Activated T-cell treated with anti-CD3 and anti-CD28 coated beads for 1 hour (primary cell): ENCODE measurements around the gene C22orf15.
"Not testable (repeated sequence)": the region's sequence is repeated elsewhere in the genome, so short reads cannot be mapped to it uniquely, and the experiment has no call there.

Experiments used
- DNase-seq: peaks from one replicate; pipeline ENCODE4 v3.0.0-alpha.2; 2020; ENCODE audit warnings: low read depth

C22orf15 gene, protein sequence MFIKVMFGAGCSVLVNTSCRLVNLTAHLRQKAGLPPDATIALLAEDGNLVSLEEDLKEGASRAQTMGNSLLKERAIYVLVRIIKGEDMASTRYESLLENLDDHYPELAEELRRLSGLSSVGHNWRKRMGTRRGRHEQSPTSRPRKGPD

DNA sequence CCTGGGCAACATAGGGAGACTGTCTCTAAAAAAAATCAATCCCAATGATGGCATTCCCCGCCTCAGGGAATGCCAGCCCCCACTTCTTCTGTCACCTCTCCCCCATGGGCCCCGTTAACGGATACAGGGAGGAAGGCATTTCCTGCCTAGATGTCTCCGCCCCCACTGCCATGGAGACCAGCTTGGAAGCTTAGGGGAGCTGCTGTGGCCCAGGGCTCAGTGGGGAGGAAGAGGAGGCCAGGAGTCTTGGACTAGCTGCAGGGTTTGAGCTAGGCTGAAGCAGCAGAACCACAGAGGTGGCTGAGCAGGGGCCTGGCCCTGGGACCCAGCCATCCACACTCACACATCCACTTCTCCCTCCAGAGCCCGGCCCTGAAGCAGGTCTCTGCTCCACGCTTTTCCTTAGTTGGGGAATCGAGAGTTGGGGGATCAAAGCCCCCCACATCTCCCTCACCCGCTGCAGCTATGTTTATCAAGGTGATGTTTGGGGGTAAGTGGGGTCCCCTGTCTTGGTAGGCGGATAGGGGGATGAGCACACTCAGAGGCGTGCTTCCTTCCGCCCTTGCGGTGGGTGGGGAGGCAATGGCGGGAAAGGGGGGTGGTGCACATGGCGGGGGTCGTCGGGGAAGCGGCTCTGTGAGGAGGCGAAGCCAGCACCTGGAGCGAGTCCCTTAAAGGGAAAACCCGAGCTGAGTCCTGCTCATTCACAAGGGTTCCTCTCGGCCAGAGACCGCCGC, at the start of gene C22orf15:
Gene C22orf15, plus strand, starts transcription at position 149 of the 737 bp plus-strand sequence. Its CDS starts 317 bp downstream, at position 466.
- DNase-seq = no peak

DNA sequence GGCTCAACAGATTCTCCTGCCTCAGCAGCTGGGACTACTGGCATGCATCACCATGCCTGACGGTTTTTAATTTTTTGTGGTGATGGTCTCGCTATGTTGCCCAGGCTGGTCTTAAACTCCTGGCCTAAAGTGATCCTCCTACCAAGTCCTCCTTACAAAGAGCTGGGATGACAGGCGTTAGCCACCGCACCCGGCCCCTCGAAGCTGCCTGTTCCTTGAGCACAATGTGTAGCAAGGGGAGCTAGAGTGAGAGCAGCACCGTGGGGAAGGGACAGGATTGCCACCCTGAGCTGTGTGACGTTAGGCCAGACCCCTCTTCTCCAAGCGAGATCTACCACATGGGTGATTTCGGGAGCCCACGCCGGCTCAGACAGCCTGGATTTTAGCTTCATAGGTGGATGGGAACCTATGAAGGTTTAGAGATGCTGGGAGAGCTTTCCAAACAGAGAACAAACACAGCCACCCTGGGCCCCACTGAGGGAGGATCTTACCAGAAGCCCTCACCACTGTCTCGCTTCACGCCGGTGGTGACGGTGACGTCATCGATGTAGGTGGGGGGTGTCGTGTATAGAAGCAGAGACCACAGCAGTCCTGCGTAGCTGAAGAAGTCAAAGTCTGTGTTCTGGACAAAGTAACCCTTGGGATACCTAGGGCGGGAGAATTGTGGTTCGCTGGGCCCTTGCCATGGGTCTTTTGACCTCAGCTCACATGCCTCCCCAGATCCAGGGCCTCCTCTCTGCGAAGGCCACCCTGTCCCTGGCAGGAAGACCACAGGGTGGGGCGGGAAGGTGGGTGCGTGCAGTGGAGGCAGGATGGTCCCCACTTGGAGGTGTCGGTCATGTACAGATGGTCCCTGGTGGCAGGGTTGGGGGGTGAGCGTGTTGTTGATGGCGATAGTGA, 48.8 kb upstream of the C22orf15 start:
- DNase-seq = no peak

DNA sequence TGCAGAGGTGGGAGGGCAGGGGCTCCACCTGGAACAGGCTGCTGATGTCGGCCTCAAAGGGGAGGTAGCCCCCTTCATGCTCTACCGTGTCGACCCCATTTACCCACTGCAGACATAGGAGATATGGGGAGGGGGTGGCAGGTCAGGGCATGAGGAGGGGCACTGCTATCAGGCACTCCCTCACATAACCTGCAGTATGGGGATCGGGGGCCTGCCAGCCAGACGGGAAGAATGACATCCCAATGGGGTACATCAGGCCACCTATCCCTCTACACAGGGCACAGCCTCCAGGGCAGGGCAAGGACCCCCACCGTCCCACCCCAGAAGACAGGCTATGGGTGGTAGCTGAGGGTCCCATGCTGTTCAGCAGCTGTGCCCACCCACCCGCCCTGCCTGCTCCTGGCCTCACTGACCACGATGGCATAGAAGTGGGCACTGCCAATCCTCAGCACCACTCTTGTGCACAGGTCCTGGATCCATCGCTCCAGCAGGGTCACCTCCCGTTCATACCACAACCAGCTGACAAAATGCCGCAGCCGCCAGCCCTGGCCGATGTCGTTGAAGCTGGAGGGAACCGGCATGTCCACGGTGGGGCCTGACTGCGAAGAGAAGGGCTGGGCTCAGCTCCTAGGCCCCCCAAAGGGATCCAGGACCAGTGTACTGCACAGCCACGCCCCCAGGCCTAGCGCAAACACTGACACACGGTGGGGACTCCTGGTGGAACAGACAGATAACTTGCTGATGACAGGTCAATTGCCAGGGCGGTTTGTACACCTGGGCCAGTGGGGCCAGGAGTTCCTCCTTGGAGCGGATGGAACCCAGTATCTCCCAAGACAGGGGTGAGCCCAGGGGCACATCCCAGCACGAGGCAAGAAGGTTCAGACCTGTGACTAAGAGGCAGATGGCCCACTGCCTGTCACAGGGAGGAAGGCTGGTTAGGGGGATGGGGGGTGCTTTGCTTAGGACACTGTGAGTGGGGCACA, 47.9 kb upstream of the C22orf15 start:
- DNase-seq = no peak

DNA sequence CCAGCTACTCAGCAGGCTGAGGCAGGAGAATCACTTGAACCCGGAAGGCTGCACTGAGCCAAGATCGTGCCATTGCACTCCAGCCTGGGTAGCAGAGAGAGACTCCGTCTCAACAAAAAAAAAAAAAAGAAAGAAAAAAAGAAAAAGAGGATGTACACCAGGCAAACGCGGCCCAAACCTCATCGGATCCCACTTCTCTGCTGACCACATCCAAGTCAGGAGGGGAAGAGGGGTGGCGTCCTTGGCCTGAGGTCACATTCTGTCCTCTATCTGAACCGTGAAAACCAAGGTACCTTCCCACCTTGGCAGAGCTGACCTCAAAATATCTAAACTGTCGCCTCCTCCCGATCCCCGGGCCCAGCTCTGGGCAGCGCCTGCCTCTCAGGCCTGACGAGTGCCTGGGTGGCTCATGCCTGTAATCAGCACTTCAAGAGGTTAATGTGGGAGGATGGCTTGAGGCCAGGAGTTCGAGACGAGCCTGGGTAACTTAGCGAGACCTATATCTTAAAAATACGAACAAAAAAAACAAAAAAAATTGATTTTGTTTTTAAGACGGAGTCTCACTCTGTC, 46.9 kb upstream of the C22orf15 start:
- no peak for DNase-seq

DNA sequence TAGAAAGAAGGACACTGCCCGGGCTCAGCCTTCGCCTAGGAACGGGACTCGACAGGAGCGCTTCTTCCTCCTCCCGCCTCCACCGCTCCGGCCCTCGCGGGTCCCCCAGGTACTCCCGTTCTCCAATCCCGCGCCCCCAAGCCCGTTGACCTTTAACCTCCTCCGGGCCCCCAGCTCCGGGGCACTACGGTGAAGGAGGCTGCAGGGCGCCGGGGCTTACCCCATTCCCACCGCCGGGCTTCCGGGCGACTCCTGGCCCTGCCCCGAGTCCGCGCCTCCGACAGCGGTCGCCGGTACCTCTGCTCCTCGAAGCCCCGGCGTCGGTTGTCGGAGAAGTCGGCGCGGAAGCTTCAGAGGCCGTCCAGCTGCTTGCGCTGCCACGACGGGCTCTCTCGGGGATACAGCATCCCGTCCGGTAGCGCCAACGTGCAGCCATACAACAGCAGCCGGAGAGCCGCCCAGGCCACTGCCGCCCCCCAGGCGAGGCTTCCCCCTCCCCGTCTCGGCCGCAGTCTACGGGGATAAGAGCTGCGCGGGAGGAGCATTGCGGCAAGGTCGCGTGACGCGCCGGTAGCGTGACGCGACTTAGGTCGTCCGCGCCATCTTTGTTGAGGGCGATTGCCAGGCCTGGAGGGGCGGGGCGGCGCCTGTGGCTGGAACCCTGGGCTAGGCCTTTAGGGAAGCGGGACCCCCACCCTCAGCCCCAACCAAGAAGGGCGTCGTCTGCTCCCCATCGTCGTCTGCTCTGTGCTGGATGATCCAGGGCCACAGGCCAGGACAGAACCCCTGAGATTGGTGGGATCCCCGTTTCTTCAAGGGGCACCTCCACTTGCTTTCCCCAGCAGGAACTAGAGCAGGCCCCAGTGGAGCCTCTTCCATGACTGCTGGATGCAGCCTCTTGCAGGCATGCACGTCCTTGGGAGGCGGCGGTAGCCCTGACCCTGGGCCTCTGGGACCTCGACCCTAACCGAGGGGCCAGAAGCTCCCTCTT, 45.7 kb upstream of the C22orf15 start:
- DNase-seq = peak; percentile 70

DNA sequence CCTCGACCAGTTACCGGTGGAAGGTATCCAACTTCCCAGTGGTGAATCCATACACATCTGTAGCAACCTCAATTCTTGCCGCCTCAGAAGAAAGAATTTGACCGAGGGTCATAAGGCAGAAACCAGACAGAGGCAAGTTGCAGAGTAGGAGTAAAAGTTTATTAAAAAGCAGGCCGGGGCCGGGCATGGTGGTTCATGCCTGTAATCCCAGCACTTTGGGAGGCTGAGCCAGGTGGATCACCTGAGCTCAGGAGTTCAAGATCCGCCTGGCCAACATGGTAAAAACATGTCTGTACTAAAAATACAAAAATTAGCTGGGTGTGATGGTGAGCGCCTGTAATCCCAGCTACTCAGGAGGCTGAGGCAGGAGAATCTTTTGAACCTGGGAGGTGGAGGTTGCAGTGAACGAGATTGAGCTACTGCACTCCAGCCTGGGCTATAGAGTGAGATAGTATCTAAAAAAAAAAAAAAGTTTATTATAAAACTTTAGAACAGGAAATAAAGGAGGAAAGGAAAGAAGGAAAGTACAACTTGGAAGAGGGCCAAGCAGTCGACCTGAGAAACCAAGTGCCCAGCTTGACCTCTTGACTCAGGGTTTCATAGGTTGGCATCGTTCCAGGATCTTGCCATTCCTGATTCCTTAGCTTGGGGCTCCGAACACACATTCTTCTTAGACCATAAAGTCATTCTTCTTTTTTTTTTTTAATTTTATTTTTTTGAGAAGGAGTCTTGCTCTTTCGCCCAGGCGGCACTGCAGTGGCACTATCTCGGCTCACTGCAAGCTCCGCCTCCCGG, 44.2 kb upstream of the C22orf15 start:
- DNase-seq = no peak

DNA sequence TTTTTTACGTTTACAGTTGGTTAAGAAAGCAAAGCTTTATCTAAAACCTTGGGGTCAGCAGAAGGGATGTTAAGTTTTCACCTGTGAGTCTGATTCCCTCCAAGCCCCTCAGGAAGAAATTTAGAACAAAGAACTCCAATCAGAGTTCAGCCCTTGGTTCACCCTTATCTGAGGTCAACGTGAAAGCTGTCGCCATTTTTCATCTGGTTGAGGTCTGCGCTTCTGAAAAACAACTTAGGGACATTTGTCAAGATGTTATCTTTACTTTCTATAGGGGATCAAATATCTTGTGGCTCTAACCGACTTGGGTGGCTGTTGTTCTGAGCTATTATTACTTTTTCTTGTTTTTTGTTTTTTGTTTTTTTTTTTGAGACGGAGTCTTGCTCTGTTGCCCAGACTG, 41.9 kb upstream of the C22orf15 start:
- DNase-seq = no peak

DNA sequence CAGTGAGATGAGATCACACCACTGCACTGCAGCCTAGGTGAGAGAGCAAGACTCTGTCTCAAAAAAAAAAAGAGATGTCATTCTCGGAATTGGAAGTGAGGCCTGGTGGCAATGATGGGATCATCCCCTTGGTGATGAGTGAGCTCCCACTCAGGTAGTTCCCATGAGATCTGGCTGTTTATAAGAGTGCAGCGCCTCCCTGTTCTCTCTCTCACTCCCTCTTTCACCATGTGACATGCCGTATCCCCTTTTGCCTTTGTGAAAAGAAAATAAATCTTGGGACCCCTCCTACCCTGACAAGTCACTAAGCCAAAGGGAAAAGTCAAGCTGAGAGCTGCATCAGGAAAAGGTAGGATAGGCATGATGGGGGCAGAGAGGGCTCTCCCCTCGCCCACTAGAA, 40.6 kb upstream of the C22orf15 start:
- no peak for DNase-seq

DNA sequence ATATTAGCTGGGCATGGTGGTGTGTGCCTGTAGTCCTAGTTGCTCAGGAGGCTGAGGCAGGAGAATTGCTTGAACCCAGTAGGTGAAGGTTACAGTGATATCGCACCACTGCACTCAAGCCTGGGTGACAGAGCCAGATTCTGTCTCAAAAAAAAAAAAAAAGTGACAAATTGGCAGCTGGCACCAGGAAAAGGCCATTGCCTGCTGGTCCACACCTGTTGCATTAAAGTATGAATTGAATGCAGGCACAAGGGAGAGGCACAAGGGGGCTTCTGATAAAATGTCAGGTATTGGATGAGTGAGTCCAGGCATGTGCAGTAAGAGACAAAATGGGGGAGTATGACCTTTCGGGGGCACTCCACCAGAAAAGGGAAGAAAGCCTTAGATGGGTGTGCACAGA, 40.1 kb upstream of the C22orf15 start:
- no peak for DNase-seq

DNA sequence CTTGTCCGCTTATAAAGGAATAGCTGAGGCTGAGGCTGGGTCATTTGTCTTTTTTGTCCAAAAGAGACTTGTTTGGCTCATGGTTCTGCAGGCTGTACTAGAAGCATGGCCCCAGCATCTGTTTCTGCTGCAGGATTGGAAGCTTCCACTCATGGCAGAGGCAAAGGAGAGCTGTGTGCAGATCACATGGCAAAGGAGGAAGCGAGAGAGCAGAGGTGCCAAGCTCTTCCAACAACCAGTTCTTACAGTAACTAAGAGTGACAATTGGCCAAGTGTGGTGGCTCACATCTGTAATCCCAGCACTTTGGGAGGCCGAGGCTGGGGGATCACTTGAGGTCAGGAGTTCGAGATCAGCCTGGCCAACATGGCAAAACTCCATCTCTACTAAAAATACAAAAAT, 34.7 kb upstream of the C22orf15 start:
- not testable (repeated sequence) for DNase-seq

DNA sequence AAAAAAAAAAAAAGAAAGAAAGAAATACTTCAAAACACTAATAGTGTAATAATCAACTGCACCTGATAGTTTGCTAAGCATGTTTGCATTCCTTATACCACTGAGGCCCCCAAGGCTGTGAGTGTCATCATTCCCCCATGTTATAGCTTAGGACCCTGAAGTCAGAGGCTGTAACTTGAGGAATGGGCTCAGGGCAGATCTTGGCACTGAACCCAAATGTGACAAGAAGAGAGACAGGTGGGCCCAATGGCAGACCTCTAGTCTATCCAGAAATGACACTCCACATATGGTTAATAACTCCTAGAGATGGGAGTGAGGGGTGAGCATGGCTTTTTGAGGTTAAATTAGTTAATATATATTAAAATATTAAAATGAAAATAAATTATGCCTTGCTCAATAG, 25.1 kb upstream of the C22orf15 start:
- no peak for DNase-seq

DNA sequence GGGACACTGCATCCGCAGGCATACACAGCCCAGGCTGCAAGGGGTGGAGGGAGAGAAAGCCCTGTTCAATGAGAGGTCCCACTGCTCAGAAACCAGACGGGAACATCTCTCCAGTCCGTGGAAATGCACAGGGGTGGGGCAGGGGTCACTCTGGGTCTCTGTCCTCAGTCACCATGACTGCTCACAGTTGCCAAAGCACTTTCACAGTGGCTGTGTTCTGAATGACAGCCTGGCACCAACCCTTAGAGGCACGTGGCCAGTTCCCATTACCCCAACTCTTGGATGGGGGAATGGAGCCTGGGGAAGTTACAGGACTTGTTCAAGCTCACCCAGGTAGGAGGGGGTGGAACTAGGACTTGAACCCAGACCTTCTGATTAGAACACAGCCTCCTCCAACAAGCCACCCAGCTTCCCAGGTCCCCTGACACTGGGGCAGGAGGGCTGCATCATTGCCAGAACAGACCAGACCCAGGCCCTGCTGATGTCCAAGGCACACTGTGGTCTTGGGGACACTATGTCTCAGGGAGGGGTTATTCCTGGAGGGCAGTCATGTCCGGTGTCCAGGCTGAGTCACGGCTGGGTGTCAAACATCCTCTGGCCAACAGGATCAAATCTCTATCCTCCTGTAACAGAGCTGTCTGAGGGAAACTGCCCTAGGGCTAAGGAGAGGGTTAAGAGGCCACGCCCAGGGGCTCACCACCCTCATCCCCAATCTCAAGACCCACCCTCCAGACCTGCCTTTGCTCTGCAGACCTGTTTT, 20.1 kb upstream of the C22orf15 start:
- no peak for DNase-seq

DNA sequence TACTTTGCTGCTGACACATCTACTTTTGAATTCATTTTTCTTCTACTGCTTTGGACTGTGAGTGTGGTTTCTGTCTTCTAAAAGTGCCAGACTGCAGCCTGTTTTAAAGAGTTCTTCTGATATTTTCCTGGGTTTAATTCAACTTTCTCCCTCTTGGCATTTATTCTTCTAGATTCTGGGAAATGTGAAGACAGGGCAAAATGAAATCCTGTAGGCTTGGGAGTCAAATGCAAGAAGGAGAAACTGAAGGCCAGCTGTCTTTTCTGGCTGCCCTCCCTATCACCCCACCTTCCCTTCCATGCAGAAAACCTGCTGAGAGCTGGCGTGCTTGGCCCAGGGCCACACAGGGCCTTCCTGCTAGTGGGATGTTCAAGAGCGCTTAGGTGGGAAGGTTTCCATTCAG, 19.5 kb upstream of the C22orf15 start:
- no peak for DNase-seq

DNA sequence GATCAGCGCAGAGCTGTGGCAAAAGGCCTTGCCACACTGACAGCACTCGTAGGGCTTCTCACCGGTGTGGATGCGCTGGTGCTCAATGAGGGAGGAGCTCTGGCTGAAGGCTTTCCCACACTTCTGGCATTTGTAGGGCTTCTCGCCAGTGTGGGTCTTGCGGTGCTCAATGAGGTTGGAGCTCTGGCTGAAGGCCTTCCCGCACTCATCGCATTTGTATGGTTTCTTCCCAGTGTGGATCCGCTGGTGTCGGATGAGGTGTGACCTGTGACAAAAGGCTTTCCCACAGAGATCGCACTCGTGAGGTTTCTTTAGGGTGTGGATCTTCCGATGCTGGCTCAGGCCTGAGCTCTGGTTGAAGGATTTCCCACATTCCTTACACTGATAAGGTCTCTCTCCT, 18.8 kb upstream of the C22orf15 start:
- DNase-seq = no peak

DNA sequence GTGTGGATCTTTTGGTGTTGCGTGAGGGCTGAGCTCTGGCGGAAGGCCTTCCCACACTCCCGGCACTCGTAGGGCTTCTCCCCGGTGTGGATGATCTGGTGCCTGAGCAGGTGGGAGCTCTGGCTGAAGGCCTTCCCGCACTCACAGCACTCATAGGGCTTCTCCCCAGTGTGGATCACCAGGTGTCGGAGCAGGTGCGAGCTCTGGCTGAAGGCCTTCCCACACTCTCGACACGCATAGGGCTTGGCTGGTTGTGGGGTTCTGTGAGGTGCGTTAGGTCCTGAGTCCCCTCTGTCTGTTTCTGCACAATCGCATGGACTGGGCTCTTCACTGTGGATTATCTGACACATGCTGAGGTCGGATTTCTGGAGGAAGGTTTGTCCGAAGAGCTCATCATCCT, 18.3 kb upstream of the C22orf15 start:
- no peak for DNase-seq

DNA sequence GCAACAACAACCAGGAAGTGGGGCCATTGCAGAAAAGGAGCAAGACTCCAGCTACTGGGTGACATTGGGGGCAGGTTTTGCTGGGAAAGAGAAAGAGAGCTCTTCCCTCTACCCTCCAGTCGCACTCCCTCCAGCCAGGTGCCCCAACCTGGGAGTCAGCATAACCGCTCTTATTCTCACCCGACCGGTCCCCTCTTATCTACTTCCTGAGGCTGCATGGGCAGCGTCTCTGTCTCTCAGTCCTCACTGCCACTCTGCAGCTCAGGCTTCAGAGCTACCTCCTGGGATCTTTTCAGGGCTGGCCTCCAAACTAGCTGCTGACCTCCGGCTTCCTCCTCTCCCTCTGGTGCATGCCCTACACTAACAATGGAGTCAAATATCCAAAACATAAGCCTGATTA, 17.0 kb upstream of the C22orf15 start:
- DNase-seq = no peak

DNA sequence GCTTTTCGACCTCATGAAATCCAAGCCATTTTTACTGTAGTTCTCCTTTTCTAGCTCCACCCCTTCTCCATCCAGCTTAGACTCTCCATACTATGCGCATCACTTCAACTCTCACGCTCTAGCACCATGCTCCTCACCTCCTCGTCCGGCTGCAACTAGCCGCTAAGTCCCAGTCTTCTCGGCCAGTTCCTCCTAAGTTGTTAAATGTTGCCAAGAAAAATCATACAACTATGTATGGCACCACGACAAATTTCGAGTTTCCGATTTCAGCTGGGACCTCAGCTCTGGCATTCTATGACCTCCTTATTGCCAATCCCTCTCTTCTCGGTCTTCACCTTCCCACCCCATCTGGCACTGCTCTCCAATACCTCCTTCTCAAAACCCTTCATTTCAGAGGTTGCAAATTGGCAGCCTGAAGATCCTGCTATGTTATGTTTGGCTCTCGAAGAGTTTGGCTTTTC, 12.9 kb upstream of the C22orf15 start:
- DNase-seq = no peak

DNA sequence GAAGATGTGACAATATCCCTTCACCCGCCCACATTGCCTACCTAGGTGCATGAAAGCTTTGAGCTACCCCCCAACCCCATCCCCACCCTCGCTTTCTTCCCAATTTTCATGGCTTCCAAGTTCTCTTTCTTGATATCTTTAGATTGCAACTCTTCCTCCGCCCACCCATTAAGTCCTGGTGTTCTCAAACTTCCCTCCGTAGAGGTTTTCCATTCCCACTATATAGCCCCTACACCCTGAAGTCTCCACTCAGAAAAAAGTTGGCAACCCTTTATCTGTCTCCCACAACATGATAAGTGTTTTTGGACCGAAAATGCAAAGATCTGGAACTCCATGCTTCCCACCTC, 12.4 kb upstream of the C22orf15 start:
- no peak for DNase-seq
